ENCODE data around the gene APIP.

Gene APIP, protein sequence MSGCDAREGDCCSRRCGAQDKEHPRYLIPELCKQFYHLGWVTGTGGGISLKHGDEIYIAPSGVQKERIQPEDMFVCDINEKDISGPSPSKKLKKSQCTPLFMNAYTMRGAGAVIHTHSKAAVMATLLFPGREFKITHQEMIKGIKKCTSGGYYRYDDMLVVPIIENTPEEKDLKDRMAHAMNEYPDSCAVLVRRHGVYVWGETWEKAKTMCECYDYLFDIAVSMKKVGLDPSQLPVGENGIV

DNA sequence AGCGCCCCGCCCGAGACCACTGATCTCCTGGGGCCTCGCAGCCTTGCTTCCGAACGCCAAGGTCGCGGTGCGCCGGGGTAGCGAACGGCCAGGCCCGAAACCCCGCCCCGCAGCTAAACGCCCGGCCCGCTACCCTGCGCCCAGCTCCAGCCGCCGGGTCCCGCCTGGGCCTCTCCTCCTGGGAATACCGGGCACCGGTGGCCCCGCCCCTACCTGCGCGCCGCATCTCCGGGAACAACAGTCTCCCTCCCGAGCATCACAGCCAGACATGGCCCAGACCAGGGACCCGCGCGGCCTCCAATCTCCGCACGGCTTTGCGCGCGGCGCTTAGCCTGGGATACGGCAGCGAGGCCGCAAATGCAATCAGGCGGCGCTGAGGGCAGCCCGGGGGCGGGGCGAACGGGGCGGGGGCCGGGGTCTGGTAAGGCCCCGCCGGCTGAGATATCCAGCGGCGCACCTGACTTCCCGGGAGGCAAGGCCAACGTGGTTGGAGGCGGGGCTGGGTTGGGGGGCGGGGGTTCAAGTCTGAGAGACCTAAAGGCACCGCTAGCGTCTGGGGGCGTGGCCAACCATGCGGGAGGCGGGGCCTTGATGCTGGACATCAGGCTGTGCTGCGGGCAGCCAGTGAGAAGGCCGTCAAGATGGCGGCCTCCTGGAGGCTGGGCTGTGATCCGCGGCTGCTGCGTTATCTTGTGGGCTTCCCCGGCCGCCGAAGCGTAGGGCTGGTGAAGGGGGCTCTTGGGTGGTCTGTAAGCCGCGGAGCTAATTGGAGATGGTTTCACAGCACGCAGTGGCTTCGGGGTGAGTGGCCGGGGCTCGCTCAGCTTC lies at the start of gene APIP, which contains the start of gene PDHX:
TSS of gene APIP (minus strand) at position 365 of the 828 bp plus-strand sequence. CDS start at position 270, 95 bp downstream.
TSS of gene PDHX (plus strand) at position 604 of the 828 bp plus-strand sequence. CDS start at position 642, 38 bp downstream.
- DNase-seq (ENCODE audit: low read depth in 2 of 2), result peak; percentile 90 to 96

DNA sequence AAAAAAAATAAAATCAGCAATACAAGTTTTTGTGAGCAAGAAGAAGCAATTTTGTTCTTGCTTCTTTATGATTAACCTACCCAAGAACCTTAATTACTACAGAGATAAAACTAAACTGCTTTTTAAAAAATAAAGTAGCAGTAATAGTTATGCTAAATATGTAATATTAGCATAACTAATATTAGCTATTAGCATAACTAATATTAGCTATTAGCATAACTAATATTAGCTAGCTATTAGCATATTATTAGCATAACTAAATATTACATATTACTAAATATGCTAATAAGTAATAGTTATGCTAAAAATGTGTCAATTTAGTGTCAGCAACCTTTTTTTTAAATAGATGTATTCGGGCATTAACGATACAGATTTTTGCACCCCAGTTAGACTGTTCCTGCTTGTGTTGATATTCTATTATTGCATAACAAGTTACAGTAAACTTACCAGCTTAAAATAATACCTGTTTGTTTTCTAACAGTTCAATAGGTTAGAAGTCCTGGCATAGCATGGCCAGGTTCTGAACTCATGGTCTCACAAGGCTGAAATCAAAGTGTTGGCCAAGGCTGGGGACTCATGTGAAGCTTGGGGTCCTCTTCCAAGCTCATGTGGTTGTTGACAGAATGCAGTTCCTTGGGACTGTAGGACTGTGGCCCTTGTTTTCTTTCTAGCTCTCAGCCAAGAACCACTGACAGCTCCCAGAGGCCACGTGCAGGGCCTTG lies 48.6 kb upstream of the APIP start:
- no peak for DNase-seq (ENCODE audit: low read depth in 2 of 2)

DNA sequence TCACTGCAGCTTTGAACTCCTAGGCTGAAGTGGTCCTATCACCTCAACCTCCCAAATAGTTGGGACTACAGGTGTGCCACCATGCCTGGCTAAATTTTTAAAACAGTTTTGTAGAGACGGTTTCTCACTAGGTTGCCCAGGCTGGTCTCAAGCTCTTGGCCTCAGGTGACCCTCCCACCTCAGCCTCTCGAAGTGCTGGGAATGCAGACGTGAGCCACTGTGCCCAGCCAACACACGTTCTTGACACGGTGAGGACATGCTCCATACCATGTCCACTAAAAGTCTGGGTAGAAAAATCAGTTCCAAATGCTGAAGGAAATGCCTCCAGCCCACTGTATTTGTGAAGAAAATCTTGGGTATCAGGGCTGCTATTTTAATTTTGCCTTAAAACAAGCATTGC lies 47.2 kb upstream of the APIP start:
- DNase-seq (ENCODE audit: low read depth in 2 of 2), result no peak

DNA sequence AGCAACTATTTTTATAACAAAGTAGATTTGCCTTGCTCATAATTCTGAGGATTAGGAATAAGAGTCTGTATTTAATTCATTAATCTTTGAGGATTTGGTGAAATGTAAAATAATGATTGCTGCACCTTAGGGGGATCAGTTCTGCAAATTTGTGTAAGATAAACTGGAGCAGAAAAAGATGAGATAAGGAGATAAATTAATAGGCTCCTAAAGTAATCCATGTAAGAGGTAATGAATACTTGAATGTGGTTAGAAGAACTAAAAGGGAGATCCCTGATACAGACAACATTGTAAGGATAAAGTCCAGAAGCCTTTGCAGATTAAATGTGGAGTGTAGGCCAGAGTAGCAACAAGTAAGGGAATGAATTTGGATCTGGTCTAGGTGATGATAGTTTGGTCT lies 45.9 kb upstream of the APIP start:
- DNase-seq (ENCODE audit: low read depth in 2 of 2), result no peak

DNA sequence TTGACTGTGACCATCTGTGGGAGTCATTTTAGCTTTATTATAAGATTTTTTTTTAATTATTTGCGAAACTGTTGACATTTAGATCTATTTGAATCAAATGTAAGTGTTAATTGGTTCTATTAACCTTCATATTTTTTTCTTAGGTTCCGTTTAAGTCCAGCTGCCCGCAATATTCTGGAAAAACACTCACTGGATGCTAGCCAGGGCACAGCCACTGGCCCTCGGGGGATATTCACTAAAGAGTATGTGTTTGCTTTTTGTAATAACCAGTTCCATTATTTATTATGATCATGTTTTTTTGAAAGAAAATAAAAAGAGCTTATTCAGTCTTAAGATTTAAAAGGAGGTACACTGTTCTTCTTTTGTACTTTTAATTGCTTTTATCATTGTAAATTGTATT lies 44.1 kb upstream of the APIP start:
- no peak for DNase-seq (ENCODE audit: low read depth in 2 of 2)

DNA sequence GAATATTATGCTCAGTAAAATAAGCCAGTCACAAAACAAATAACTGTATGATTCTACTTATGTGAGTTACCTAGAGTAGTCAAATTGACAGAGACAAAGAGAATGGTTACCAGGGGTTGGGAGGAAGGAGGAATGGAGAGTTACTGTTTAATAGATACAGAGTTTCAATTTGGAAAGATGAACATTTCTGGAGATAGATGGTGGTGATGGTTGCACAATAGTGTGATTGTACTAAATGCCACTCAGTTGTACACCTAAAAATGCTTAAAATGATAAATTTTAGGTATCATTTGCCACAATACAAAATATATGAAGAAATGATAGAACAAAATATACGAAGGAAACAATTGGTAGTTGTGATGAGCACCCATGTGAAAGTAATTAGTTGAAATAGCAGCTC lies 43.6 kb upstream of the APIP start:
- no peak for DNase-seq (ENCODE audit: low read depth in 2 of 2)

DNA sequence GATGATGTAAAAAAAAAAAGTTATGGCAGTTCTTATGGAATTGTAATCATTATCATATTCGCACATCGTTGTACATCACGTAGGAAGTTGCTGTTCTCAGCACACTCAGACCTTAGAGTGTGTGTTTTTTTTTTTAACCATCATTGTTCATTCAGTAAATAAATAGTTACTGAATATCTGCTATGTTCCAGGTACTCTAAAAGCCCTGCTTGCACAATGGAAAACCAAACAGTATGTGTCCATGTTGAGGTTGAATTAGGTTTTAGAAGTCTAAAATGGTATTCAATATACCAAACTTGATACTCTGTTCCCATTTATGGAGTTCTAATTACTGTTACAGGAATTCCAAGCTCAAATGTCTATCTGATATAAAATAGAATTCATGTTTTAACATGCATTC lies 41.4 kb upstream of the APIP start:
- DNase-seq (ENCODE audit: low read depth in 2 of 2), result no peak

DNA sequence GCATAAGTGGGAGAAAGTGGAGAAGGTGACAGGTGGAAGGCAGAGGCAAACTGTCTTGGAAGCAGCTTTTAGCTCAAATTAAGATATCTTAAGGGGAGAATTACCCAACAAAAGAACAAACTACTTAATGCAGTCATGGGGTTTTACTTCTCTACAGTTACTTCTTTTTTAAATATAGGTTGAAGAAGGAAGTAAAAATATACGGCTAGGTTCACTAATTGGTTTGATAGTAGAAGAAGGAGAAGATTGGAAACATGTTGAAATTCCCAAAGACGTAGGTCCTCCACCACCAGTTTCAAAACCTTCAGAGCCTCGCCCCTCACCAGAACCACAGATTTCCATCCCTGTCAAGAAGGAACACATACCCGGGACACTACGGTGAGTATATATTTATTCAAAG lies 41.0 kb upstream of the APIP start:
- no peak for DNase-seq (ENCODE audit: low read depth in 2 of 2)

DNA sequence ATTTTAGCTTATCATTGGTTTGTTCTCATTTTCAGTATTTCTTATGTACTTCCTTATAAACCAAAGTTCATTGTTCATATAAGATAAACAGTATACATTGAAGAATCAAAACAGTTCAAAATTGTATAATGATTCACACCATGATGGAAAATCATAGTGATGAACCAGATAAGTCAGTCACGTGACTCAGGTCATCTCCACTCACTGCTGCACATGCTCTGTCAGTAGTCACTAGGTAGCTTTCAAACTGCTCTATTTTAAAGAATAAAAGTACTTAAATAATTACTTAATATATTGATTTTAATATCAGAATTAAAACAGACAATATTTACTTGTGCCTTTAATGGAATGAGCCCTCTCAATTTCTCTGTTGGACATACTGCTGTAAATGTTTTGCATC lies 37.8 kb upstream of the APIP start:
- no peak for DNase-seq (ENCODE audit: low read depth in 2 of 2)

DNA sequence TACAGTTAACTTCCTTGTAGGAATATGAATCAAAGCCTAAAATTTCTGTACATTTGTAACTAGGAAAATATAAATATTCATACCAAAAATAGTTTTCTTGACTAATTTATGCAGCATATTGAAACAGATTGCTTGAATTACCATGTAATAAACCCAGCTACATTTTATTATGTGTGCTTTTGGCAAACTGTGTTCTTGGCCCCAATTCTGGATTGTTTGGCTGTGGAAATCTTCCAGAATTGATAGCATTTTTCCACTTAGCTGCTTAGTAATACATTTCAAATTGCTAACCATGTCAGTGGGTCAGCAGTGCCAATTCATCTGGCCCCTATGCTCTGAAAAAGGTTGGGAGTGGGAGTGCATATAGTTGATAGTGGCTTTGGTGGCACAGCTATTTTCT lies 32.5 kb upstream of the APIP start:
- DNase-seq (ENCODE audit: low read depth in 2 of 2), result no peak

DNA sequence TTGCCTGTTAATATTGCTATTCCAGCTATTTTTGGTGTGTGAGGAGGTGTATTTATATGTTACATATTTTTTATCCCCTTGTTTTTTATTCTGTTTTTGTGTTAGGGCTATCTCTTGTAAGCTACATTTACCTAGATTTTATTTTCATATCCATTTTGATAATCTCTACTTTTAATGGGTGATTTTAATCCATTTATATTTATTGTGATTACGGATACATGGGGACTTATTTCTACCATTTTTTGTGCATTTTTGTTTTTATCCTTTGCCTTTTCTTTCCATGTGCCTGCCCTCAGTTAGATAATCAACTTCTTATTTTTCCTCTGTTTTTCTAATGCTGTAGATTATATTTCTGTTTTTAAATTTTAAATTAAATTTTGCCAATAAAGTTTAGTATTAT lies 28.5 kb upstream of the APIP start:
- no peak for DNase-seq (ENCODE audit: low read depth in 2 of 2)

DNA sequence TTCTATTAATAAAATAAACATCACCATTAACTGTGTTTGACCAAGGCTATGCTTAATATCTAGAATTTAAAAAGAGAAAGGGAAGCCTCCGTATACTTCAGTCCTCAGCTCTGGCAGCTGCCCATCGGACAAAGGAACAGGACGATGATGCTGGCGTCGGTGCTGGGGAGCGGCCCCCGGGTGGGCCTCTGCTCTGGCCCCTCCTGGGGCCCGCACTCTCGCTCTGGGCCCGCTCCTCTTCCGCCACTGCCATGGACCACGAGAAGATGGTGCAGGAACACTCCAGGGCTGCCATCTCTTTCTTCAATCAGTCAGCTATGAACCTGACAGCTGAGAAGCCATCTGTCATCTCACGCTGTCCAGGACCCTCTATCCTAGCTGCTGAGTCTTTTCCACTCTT lies 25.5 kb upstream of the APIP start:
- no peak for DNase-seq (ENCODE audit: low read depth in 2 of 2)

DNA sequence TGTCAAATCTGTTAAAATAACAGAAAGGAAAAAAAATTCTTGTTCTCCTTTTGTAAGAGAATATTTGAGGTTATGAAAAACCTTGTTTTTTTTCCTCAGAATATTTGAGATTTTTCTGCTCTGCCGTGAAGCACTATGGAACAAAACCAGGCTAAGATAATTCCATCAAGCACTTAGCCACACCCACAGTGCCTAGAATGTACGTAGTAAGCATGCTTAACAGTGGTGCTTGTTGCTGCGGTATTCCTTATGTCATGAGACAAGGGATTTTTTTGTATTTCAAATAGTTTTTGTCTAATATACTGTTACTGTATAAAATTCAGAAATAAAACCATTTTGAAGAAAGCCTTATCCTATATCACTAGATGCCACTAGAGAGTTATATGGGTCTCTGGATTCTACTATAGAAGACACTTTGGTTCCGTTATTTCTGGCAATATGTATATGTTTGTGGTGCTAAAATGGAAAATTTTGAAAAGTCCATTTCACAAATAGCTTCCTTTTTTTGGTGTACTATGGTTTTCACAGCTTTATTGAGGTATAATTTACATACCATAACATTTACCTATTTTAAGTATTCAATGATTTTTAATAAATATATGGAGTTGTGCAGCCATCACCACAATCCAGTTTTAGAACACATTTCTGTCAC lies 24.0 kb upstream of the APIP start:
- DNase-seq (ENCODE audit: low read depth in 2 of 2), result no peak

DNA sequence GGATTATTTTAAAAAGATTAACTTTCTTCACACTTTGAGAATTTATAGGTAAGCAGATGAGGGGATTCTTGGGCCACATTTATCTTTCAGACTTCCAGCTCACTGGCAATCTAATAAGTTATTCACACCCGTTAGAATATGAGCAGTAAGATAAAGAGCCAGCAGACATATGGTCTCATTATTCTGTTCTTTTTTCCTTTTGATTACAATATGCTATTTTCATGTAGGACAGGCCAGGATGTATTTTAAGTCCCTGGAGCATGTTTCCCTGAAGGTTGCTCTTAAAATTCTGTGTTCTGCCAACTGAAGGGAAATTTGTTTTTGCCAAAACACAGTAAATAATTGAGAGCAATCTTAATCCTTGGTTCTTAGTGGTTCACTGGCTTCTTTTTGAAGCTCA lies 22.4 kb upstream of the APIP start:
- DNase-seq (ENCODE audit: low read depth in 2 of 2), result no peak

DNA sequence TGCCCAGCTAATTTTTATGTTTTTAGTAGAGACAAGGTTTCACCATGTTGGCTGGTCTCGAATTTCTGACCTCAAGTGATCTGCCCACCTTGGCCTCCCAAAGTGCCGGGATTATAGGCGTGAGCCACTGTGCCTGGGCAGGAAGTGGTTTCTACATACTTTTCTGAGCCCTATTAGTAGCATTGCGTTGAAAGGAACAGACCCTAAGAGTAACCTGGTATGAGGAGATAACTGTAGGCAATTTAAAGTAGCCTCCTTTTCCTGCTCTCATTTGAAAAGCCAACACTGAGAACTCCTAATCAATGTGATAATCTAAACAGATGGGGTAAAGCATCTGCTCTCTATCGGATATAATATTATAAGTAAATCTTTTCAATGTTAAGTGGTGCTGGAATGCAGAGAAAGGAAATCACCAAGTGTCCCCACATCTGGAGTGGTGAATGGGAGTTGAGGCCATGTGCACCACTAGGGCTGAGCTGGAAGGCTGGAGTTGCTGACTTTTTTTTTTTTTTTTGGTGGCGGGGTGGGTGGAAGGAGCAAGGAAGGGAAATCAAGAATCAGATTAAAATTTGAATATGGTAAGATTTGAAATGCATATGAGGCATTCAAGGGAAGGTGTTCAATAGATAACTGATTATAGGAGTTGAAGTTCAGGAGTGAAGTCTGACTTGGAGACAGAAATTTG lies 20.9 kb upstream of the APIP start:
- no peak for DNase-seq (ENCODE audit: low read depth in 2 of 2)

DNA sequence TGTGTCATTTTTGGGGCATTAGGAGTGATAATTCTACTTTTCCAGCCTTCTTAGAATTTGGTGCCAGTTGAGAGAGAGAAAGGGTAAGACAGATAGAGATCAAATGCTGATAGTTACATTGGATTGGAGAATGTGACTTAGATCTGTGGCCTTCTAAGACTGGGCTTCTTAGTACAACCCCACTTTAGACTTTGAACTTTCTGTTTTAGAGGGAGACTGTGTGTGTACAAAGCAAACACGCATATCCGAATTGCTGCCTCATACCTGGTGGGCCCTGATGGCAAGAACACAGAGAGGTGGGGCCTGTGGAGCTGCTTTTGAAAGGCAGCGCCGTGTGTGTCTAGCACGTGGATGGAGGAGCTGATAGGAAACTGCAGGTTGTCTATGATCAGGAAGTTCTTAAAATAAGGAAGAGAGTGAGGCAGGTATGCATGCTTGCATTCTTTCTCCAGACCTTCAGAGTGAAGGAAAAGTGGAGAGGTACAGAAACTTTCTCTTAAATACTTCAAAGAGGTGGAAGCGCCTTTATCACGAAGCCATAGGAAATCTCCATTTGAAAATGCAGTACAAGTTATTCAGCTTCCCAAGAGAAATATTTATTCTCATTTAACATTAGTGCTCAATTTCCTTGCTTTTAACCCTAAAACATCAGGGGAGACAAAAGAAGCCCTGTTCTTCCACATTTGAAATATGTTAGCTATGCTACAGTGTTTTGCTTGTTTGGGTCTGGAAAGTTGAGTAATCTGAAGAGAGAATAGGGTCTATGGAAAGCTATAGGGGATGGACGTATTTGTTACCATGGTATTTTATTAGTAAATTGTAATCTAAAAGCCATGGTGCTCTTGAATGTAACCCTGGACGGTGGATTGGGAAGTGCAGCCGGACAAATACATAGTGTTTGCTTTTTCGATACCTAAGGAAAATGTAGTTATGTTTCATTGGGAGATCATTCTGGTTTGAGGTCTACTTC lies 13.9 kb upstream of the APIP start:
- no peak for DNase-seq (ENCODE audit: low read depth in 2 of 2)

DNA sequence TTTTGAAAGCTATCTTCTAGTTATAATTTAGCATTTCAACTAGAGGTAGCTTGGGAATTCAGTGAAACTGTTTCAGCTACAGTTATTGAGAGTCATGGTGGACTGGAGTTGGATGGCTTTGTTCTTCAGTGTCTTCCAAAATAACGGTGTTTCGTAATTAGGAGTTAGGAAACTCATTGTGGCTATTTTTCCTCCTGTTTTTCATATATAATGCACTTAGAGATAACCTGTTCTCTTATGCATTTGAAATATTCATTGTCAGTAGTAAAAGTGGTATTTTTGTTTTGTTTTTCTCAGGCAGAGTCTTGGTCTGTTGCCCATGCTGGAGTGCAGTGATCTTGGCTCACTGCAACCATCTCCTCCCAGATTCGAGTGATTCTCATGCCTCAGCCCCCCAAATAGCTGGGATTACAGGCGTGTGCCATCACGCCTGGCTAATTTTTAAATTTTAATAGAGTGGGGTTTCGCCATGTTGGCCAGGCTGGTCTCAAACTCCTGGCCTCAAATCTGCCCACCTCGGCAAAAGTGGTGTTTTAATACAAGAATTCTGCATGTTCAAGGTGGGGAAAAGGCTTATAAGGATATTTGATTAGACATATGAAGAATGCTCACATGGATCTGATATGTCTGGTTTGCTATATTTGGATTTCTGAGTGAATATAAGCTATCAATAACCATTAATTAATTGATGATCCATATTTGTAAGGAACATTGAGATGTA lies 12.9 kb upstream of the APIP start:
- no peak for DNase-seq (ENCODE audit: low read depth in 2 of 2)

DNA sequence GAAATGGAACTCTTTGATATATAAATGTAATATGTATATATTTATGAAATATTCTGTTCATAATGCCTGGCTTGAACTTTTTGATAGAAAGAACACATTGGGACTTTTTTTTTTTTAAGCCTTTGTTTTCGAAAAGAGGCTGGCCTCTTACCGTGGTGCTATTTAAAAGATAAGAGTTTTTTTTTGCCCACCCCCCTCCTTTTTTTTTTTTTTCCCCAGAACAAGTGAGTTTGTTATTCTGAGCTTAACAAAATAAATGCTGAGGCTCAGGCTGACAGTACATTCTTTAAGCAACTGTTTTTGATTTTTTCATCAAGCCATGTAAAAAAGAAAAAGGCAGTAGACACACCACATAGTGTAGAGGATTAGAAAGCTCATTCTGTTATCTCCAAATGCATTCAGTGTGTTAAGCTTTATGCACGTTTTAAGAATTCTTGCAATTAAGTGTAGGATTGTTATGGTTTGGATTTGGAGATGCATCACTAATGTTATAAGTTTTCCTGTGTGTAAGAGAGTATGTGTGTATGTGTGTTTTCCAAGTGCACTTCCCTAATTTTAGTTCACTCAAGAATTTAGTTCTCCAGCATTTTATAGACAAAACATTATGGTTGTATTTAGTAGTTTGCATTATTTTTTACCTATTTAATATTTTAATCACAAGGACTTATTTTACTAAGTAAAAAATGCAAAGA lies 12.2 kb upstream of the APIP start:
- no peak for DNase-seq (ENCODE audit: low read depth in 2 of 2)

DNA sequence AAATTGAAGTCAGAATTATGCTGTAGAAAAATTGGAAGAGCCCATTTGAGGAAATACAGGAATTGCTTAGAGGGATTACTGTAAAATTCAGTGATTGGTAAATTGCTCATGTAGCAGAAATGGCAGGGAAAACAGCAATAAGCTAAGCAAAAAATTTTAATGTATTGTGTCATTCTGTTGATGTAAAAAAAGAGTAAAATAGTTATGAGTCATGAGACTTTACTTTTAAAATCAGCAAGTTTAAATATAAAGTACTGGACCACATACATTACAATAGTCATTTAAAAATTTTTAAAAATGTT lies 10.6 kb upstream of the APIP start:
- no peak for DNase-seq (ENCODE audit: low read depth in 2 of 2)
